ENCODE results near the gene HSCB. TPM values are rescaled to one million over a fixed set of nuclear protein-coding genes. Genes with fewer than 3 reads are reported as not detected.
"Not testable (repeated sequence)": the region's sequence is repeated elsewhere in the genome, so short reads cannot be mapped to it uniquely, and the experiment has no call there.

The HSCB gene, protein sequence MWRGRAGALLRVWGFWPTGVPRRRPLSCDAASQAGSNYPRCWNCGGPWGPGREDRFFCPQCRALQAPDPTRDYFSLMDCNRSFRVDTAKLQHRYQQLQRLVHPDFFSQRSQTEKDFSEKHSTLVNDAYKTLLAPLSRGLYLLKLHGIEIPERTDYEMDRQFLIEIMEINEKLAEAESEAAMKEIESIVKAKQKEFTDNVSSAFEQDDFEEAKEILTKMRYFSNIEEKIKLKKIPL
- 10 to 100 TPM; 14.2 to 28.1 (median 20.5) TPM for total RNA-seq

- H3K27me3 ChIP-seq = no peaks in the 10 kb centered on the region
- TF ChIP-seq POLR2A (IDR thresholded peaks at IDR 0.05) = peak; percentile 56 to 81
- peak in 1 of 3 donors; percentile 7 for TF ChIP-seq POLR2AphosphoS5 (IDR thresholded peaks at IDR 0.05)
- TF ChIP-seq EP300 (IDR thresholded peaks at IDR 0.05) = no peak
- H3K4me3 ChIP-seq = peak within 1 kb of the TSS; percentile 96
- H3K27ac ChIP-seq = peak within 1 kb of the TSS; percentile 98
- H3K36me3 ChIP-seq = peaks cover 31% of the 10 kb centered on the region
- peaks cover 19% of the 10 kb centered on the region for H3K4me1 ChIP-seq
- 0% methylated on average over 31 of the region's 54 CpGs for WGBS
- H3K9me3 ChIP-seq = no peaks in the 10 kb centered on the region
- DNase-seq (ENCODE audit: low spot score in 2 of 2) = peak; percentile 99
Observed at GRCh38 chr22:28741785-28742561, at the start of gene HSCB, which contains the start of gene CHEK2. TSS of gene HSCB (plus strand) at chr22:28742039. CDS start at chr22:28742096, 57 bp downstream. TSS of gene CHEK2 (minus strand) at chr22:28741820. CDS start at chr22:28734721, 7,099 bp downstream.

GRCh38 chr22:28693041-28693760 is 48.6 kb upstream of the HSCB start:
- not testable (repeated sequence) for H3K4me1 ChIP-seq; H3K27ac ChIP-seq; H3K27me3 ChIP-seq; DNase-seq (ENCODE audit: low spot score in 2 of 2); H3K4me3 ChIP-seq; H3K36me3 ChIP-seq; H3K9me3 ChIP-seq
- over 99% methylated on average over 6 of the region's 6 CpGs for WGBS

DNA sequence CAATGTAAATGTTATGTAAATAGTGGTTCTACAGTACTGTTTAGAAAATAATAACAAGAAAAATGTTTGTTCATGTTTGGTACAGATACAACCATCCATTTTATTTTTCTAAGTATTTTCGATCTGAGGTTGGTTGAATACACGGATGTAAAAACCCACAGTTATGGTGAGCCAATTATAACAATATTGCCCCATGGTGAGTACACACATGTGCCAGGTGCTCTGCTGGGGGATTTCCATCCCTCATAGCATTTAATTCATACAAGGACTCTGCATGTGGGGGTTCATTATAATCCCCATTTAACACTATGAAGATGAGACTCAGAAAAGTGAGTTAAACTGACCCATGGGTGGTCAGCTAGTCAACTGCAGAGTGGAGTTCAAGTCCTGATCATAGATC is 38.9 kb upstream of the HSCB start:
- no peaks in the 10 kb centered on the region for H3K9me3 ChIP-seq
- no peak overlapping the region for H3K27ac ChIP-seq
- H3K4me1 ChIP-seq = no peaks in the 10 kb centered on the region
- H3K27me3 ChIP-seq = no peaks in the 10 kb centered on the region
- TF ChIP-seq EP300 (IDR thresholded peaks at IDR 0.05) (no peak), POLR2AphosphoS5 (IDR thresholded peaks at IDR 0.05) (no peak), POLR2A (IDR thresholded peaks at IDR 0.05) (no peak)
- TF ChIP-seq, protein P1, sequence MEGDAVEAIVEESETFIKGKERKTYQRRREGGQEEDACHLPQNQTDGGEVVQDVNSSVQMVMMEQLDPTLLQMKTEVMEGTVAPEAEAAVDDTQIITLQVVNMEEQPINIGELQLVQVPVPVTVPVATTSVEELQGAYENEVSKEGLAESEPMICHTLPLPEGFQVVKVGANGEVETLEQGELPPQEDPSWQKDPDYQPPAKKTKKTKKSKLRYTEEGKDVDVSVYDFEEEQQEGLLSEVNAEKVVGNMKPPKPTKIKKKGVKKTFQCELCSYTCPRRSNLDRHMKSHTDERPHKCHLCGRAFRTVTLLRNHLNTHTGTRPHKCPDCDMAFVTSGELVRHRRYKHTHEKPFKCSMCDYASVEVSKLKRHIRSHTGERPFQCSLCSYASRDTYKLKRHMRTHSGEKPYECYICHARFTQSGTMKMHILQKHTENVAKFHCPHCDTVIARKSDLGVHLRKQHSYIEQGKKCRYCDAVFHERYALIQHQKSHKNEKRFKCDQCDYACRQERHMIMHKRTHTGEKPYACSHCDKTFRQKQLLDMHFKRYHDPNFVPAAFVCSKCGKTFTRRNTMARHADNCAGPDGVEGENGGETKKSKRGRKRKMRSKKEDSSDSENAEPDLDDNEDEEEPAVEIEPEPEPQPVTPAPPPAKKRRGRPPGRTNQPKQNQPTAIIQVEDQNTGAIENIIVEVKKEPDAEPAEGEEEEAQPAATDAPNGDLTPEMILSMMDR (IDR thresholded peaks at IDR 0.05) = no peak
- DNase-seq (ENCODE audit: low spot score in 2 of 2) = no peak
- H3K4me3 ChIP-seq = no peak overlapping the region
- WGBS = 81% methylated on average over 2 of the region's 2 CpGs
- peaks cover 5% of the 10 kb centered on the region for H3K36me3 ChIP-seq

- DNase-seq (ENCODE audit: low spot score in 2 of 2) = no peak
- peaks cover 5% of the 10 kb centered on the region for H3K36me3 ChIP-seq
- H3K27me3 ChIP-seq = no peaks in the 10 kb centered on the region
- H3K27ac ChIP-seq = no peak overlapping the region
- TF ChIP-seq, protein P1 (IDR thresholded peaks at IDR 0.05) = no peak
- TF ChIP-seq POLR2AphosphoS5 (IDR thresholded peaks at IDR 0.05) (no peak), POLR2A (IDR thresholded peaks at IDR 0.05) (no peak), EP300 (IDR thresholded peaks at IDR 0.05) (no peak)
- H3K9me3 ChIP-seq = no peaks in the 10 kb centered on the region
- H3K4me3 ChIP-seq = no peak overlapping the region
- no peaks in the 10 kb centered on the region for H3K4me1 ChIP-seq
Observed at GRCh38 chr22:28703436-28703835, 38.4 kb upstream of the HSCB start.

GRCh38 chr22:28706845-28707244 is 35.0 kb upstream of the HSCB start:
- Histone ChIP-seq H3K9me3 (no peaks in the 10 kb centered on the region), H3K27me3 (no peaks in the 10 kb centered on the region), H3K4me3 (no peak overlapping the region), H3K27ac (no peak overlapping the region), H3K36me3 (no peaks in the 10 kb centered on the region), H3K4me1 (no peaks in the 10 kb centered on the region)
- DNase-seq (ENCODE audit: low spot score in 2 of 2) = no peak
- TF ChIP-seq EP300 (IDR thresholded peaks at IDR 0.05) (no peak), POLR2A (IDR thresholded peaks at IDR 0.05) (no peak), POLR2AphosphoS5 (IDR thresholded peaks at IDR 0.05) (no peak)
- TF ChIP-seq, protein P1 (IDR thresholded peaks at IDR 0.05) = no peak
- 88% methylated on average over 6 of the region's 6 CpGs for WGBS

DNA sequence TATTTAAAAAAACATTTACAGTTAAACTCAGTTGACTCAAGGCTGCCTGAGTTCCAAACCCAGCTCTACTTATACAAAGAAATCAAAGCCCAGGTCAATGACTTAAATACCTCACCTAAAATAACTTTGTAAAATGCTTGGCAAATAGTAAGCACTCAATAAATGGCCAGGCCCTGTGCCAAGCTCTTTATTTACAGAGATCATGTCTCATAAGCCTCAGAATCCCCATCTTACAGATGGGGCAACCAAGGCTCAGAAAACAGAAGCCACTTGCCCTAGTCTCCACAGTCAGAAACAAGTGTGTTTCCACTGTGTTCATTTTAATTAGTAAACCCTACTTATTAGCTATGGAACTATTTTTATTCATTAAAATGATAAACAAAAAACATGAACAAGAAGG is 31.7 kb upstream of the HSCB start:
- no peaks in the 10 kb centered on the region for H3K9me3 ChIP-seq
- TF ChIP-seq, protein P1 (IDR thresholded peaks at IDR 0.05) = no peak
- no peak for TF ChIP-seq EP300 (IDR thresholded peaks at IDR 0.05)
- TF ChIP-seq POLR2A (IDR thresholded peaks at IDR 0.05) = no peak
- H3K4me1 ChIP-seq = no peaks in the 10 kb centered on the region
- H3K36me3 ChIP-seq = no peaks in the 10 kb centered on the region
- H3K4me3 ChIP-seq = no peak overlapping the region
- DNase-seq (ENCODE audit: low spot score in 2 of 2) = no peak
- peak overlapping the region; percentile 44 for H3K27ac ChIP-seq
- H3K27me3 ChIP-seq = no peaks in the 10 kb centered on the region

Measured in suprapubic skin (tissue), 4 donors.